ENCODE results near the gene CEACAM1.
"Not testable (repeated sequence)": the region's sequence is repeated elsewhere in the genome, so short reads cannot be mapped to it uniquely, and the experiment has no call there.

Gene CEACAM1

DNA sequence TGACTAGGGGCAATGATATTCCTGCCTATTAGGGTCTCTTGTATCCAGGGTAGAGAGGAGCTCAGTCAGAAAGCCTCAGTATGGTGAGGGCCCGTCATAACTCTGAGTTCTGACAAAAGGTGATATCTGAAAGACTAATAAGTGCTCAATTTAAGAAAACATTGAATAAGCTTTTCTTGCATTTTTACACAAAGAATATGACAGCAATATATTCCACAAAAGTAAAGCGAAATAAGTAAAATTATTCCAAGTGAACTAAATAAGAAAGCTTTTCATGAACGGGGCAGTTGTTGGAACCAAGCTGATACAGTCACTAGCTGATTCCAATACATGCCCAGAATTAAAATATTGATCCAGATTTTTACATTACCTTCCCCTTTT is 40.5 kb downstream of the CEACAM1 start:
- no peak overlapping the region for H3K4me3 ChIP-seq (ENCODE audit: control insufficient read depth, low read depth, low read length)
- no peak for TF ChIP-seq CTCF (IDR thresholded peaks at IDR 0.05; ENCODE audit: control insufficient read depth, insufficient read depth, low read depth, low read length, missing control alignments)
- no peak for DNase-seq (ENCODE audit: low read depth)

DNA sequence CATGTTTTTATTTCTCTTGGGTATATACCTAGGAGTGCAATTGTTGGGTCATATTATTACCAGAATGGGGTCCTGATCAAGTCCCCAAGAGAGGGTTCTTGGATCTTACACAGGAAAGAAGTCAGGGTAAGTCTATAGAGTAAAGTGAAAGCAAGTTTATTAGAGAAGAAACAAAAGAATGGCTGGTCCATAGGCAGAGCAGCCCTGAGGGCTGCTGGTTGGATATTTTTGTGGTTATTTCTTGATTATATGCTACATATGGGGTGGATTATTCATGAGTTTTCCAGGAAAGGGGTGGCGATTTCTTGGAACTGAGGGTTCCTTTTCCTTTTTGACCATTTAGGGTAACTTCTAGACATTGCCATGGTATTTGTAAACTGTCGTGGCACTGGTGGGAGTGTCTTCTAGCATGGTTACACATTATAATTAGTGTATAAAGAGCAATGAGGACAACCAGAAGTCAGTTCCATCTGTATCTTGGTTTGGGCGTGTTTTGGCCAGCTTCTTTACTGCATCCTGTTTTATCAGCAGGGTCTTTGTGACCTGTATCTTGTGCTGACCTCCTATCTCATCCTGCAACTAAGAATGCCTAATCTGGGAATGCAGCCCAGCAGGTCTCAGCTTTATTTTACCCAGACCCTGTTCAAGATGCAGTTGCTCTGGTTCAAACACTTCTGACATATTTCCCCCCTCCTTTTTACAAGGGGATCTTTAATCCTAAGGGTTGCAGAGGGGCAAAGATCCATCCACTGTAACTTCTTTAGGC is 41.1 kb downstream of the CEACAM1 start:
- no peak for TF ChIP-seq CTCF (IDR thresholded peaks at IDR 0.05; ENCODE audit: control insufficient read depth, insufficient read depth, low read depth, low read length, missing control alignments)
- no peak for DNase-seq (ENCODE audit: low read depth)

DNA sequence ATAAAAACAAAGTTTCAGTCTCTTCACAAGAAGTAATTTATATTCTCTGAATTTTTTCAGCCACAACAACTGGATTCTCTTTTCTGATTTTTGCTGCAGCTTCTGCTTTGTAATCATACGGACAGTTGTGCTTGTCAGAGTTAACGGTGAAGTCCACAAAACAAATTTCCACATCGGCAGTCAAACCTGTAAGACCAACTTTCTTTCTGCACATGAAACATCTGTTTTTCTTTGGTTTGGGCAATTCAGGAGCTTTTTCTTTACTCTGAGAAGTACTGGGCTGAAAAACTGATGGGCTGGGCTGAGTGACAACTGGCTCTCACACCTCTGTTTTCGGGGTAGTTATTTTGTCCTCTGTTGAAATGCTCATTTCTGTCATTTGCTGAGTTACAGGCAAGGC is 43.2 kb downstream of the CEACAM1 start:
- H3K4me3 ChIP-seq (ENCODE audit: control insufficient read depth, low read depth, low read length); DNase-seq (ENCODE audit: low read depth): not testable (repeated sequence)

More for the DNA sequence above, 41.1 kb downstream of the CEACAM1 start:
- H3K4me3 ChIP-seq (ENCODE audit: control insufficient read depth, low read depth, low read length), result no peak overlapping the region

DNA sequence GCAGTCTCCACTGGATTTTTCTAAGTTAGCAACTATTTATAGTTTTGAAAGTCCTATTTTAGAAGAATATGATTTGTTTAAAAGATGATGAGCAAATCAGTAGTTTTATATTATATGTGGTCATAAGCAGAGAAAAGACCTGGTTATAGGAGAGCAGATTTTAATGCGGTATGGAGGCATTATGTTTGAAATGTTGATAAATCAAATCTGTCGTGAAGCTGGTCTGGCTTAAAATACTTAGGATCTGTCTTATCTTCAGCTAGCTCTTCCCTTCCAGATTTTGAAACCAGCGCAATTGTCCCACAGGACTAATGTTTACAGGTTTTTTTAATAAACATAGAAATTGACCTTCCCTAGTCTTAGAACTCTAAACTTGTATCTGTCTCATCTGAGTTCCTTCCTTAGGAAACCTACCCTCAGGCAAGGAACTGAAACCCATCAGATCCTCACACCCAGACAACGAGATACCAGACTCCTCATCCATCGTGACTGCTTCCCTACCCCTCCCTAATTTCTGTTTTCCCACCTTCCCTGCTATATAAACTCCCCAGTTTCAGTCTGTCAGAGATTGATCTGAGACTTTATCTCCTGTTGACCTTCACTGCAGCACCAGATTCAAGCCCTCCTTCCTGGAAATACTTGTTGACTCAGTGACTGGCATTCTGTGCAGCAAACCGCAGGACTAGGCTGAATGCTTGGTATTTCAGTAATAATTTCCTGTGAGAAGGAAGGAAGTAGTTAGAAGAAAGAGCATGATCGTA is 47.8 kb downstream of the CEACAM1 start:
- TF ChIP-seq CTCF (IDR thresholded peaks at IDR 0.05; ENCODE audit: control insufficient read depth, insufficient read depth, low read depth, low read length, missing control alignments), result no peak
- no peak for DNase-seq (ENCODE audit: low read depth)
- H3K4me3 ChIP-seq (ENCODE audit: control insufficient read depth, low read depth, low read length), result no peak overlapping the region

GRCh38 chr19:42479736-42480135 is 48.5 kb downstream of the CEACAM1 start:
- no peak for DNase-seq (ENCODE audit: low read depth)
- no peak for TF ChIP-seq CTCF (IDR thresholded peaks at IDR 0.05; ENCODE audit: control insufficient read depth, insufficient read depth, low read depth, low read length, missing control alignments)
- no peak overlapping the region for H3K4me3 ChIP-seq (ENCODE audit: control insufficient read depth, low read depth, low read length)

DNA sequence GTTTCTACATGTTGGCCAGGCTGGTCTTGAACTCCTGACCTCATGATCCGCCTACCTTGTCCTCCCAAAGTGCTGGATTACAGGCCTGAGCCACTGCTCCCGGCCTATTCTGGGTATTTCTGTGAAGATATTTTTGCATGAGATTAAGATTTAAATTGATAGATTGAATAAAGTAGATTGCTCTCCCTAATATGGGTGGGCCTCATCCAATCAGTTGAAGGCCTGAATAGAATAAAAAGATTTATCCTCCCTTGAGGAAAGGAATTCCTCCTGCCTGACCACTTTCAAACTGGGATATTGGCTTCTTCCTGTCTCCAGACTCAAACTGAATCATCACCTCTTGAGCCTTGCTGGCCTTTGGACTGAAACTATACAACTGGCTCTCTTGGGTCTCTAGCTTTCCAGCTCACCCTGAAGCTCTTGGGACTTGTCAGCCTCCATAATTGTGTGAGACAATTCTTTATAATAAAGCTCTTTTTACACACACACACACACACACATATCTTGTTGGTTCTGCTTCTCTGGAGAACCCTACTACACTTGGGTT is 49.4 kb downstream of the CEACAM1 start:
- no peak overlapping the region for H3K4me3 ChIP-seq (ENCODE audit: control insufficient read depth, low read depth, low read length)
- TF ChIP-seq CTCF (IDR thresholded peaks at IDR 0.05; ENCODE audit: control insufficient read depth, insufficient read depth, low read depth, low read length, missing control alignments), result no peak
- no peak for DNase-seq (ENCODE audit: low read depth)

DNA sequence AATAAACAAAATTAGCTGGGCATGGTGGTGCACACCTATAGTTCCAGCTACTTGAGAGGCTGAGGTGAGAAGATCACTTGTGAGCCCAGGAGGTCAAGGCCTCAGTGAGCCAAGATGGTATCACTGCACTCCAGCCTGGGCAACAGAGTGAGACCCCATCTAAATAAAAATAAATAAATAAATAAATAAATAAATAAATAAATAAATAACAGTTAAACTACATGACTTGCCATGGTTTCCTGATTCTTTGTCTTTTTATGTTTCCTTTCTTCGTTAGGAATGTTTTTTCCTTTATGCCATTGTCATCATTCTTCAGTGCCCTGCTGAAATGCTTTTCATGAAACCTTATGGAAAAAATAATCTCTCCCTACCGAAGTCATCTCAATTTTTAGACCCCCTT is 50.3 kb downstream of the CEACAM1 start:
- DNase-seq (ENCODE audit: low read depth), result no peak
- TF ChIP-seq CTCF (IDR thresholded peaks at IDR 0.05; ENCODE audit: control insufficient read depth, insufficient read depth, low read depth, low read length, missing control alignments), result no peak
- H3K4me3 ChIP-seq (ENCODE audit: control insufficient read depth, low read depth, low read length), result no peak overlapping the region

Measured in AG09309 (cell line).